GM12874 (cell line): ENCODE results near the gene ZFR.

Source experiments
- CTCF ChIP-seq: IDR thresholded peaks from 2 replicates; pipeline ENCODE4 v1.5.1; 2011; ENCODE audit warnings: low read depth, mild to moderate bottlenecking, control low read depth, low read length, moderate library complexity; ENCODE audit not compliant: insufficient read depth

The ZFR gene

GRCh38 chr5:32476891-32477290 is 32.4 kb upstream of the ZFR start:
- no peak for TF ChIP-seq CTCF

- TF ChIP-seq CTCF = no peak
Observed at GRCh38 chr5:32475334-32476097, 31.0 kb upstream of the ZFR start.

GRCh38 chr5:32474209-32474854 is 29.8 kb upstream of the ZFR start:
- no peak for TF ChIP-seq CTCF

GRCh38 chr5:32473072-32473471 is 28.5 kb upstream of the ZFR start:
- TF ChIP-seq CTCF = no peak

GRCh38 chr5:32471784-32472183 is 27.2 kb upstream of the ZFR start:
- TF ChIP-seq CTCF = no peak

GRCh38 chr5:32465076-32465475 is 20.5 kb upstream of the ZFR start:
- no peak for TF ChIP-seq CTCF

GRCh38 chr5:32462618-32463017 is 18.1 kb upstream of the ZFR start:
- TF ChIP-seq CTCF = no peak
